NCI-H1694 (cell line): ENCODE data around the gene ACADVL.
"Not testable (repeated sequence)": the region's sequence is repeated elsewhere in the genome, so short reads cannot be mapped to it uniquely, and the experiment has no call there.

Source experiments
- DNase-seq: peaks from one replicate; lab custom pipeline; 2025; lab: John Stamatoyannopoulos, UW

The ACADVL gene

GRCh38 chr17:7219812-7220592, at the start of gene ACADVL, which contains the start of gene DLG4:
TSS of gene ACADVL (plus strand) at chr17:7219938. CDS start at chr17:7219985, 47 bp downstream.
TSS of gene DLG4 (minus strand) at chr17:7219836.
- DNase-seq = no peak

DNA sequence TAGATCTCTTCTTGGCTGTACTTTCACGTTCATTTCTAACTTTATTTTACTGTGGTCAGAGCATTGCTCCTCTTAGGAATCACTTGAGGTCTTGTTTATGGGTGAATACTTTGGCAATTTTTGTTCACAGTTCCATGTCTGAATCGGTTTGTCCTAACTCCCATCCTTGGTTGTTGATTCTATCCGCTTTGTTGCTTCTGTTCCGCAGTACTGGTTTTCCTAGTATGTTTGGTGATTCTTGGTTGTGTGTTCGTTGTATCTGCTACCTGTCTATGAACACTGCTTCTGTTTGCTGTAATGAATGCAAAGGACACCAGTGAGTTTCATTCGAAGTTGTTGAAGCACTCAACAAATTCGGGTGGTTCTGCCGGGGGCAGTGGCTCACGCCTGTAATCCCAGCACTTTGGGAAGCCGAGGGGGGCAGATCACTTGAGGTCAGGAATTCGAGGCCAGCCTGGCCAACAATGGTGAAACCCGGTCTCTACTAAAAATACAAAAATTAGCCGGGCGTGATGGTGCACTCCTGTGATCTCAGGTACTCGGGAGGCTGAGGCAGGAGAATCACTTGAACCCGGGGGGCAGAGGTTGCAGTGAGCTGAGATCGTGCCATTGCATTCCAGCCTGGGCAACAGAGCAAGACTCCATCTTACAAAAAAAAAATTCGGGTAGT, 47.1 kb upstream of the ACADVL start:
- DNase-seq = not testable (repeated sequence)

GRCh38 chr17:7173687-7174602, 45.8 kb upstream of the ACADVL start:
- DNase-seq = no peak

- no peak for DNase-seq
These were observed 45.0 kb upstream of the ACADVL start for GRCh38 chr17:7174603-7175326.

DNA sequence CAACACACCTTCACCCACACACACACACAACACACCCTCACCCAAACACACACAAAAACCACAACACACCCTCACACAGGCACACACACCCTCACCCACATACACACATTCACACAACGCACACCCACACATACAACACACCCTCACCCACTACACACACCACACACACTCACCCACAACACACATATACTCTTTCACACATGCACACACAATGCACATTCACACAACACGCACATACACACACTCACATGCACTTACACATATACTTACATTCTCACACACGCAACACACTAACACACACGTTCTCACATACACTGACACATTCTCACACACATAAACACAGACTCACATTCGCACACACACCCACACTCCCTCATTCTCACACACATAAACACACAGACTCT, 44.4 kb upstream of the ACADVL start:
- no peak for DNase-seq

DNA sequence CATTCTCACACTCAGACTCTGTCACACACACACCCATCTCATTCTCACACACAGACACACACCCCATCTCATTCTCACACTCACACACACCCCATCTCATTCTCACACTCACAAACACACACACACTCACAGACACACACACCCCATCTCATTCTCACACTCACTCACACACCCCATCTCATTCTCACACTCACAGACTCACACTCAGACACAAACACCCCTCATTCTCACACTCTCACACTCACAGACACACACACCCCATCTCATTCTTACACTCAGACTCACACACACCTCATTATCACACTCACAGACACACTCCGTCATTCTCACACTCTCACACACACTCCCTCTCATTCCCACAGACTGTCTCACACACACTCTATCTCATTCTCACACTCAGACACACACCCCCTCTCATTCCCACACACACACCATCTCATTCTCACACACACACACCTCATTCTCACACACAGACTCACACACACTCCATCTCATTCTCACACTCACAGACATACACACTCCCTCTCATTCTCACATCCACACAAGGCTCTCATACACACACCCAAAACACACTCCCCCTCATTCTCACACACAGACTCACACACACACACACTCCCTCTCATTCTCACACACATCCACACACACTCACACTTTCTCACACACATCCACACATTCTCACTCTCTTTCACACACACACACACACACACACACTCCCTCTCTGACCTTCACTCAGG, 43.5 kb upstream of the ACADVL start:
- DNase-seq = no peak

DNA sequence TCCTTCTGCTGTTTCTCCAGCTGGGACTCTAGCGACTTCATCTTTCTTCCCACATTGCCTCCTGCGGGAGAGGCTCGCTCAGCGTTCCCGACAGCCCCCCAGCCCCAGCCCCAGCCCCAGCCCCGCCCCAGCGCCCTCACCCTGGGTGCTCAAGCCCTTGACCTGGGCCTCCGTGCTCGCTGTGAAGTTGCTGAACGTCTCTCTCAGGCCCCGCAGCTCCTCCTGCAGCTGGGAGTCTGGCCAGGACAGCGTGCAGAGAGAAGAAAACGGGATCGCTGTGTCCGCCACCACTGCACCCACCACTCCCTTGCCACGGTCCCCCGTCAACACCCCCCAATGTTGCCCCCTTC, 42.9 kb upstream of the ACADVL start:
- DNase-seq = no peak

DNA sequence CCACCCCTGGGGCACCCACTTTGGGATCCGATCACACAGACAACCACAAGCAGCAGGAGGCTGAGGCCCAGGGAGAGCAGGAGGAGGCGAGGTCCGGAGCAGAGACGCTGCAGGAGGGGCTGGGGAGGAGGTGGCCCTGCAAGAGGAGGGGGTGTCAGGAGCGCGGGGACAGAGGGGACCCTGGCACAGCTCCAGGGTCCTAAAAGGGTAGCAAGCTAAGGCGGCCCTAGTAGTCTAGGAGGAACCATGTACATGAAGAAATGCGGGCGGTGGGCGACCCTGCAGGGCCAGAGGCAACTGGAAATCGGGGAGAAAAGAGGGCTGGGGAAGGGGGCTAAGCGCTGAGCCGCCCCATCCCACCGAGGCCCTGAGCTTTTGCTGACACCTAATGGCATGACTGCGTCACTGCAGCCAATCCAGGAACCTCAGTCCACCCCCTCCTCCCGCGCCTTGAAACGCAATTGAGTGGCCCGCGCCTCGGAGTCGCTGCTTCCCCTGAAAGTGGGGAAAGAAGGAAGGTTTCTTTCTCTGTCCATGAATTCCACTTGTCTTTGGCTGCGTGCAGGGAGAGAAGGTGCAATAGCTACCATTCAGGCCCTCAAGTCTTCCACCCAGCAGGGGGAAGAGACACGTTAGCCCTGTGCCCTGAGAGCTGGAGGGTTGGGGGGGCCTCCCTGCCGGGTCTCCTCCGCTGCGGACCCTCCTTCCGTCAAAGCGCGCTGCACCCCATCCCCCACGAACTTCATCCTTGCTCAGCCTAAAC, 42.4 kb upstream of the ACADVL start:
- peak; percentile 64 for DNase-seq

- DNase-seq = no peak
These were observed 41.7 kb upstream of the ACADVL start for GRCh38 chr17:7177954-7178477.

DNA sequence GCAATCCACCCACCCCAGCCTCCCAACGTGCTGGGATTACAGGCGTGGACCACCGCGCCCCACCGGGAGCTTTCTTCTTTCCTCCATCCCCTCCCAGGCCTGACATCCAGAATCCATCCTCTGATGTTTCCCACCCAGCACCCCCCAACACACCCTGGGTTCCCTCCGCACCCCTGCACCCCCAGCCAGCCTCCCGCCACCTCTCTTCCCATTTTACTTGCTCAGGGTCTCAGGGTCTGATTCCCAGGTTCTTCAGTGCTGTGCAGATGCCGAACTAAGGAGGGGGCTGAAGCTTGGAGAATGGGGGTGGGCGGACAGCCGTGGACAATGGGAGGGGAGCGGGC, 40.8 kb upstream of the ACADVL start:
- DNase-seq = no peak

DNA sequence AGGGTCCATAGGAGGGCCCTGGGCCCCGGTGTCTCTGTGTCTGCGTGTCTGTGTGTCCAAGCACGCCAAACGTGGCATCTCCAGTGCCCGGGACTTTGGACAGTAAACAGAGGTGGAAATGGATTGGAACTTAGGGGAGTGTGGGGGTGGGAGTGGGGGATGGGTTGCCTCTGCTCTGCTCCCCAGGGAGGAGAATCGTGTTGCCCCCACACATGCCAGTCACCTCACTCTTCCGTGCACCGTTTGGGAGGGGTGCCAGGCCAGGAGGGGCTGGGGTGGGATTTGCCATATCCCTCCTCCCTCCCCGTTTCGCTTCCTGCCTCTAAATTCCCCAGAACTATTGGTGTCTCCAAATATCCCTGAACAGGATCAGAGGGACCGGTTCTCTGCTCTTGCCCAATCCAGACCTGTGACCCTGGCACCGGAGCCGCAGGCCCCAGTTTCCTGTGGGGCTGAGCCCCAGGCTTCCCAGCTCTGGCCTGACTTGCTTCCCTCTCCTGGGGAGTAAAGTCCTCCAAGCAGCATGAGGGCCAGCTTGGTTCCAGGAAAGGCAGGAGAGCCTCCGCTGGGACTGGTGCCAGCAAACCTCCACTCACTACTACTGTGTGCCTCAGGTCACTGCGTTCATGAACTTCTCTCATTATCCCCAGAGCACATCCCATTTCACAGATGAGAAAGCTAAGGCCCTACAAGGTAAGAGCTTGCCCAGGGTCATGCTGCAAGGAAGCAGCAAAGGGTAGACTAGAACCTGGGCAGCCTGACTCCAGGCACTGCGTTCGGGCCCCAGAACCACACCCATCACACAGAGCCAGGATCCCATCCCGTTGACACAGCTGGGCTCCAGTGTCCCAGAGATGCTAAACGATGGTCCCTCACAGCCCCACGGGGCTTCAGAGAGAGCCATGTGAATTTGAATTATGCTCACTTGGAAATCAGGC, 40.2 kb upstream of the ACADVL start, which contains the start of gene ASGR1:
ASGR1 (minus strand) TSS at position 54 of the 938 bp plus-strand sequence. CDS start 807 bp downstream, outside the sequence.
- no peak for DNase-seq

DNA sequence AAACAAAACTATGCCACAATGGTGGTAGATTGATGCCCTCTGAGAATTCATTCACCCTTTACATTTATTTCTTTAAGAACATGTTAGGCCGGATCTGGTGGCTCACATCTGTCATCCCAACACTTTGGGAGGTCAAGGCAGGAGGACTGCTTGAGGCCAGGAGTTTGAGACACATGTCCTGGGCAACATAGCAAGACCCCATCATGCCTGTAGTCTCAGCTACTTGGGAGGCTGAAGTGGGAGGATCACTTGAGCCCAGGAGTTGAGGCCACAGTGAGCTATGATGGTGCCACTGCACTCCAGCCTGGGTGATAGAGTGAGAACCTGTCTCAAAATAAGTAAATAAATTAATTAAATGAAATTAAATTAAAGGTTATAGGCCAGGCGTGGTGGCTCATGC, 37.6 kb upstream of the ACADVL start:
- not testable (repeated sequence) for DNase-seq

DNA sequence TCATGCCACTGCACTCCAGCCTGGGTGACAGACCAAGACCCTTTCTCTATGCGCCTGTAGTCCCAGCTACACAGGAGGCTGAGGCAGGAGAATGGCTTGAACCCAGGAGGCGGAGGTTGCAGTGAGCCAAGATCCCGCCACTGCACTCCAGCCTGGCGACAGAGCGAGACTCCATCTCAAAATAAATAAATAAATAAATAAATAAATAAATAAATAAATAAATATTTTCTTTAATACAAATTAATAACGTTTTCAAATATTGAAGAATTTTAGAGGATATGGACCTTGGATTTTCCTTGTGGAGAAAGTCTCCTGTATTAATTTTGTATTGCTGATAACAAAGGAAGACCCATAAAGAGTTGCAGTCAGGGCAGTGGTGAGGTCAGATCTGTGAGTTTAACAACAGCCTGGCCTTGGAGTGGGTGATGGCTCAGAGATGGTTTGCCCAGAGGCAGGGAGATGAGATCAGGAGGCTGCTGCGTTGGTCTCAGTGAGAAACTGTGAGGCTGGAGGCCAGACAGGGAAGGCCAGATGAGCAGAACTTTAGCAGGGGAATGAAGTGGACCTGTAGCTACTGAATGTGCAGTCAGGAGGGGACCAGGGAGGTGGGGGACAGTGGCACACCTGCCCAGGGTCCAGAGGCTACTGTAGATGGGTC, 36.2 kb upstream of the ACADVL start:
- no peak for DNase-seq

DNA sequence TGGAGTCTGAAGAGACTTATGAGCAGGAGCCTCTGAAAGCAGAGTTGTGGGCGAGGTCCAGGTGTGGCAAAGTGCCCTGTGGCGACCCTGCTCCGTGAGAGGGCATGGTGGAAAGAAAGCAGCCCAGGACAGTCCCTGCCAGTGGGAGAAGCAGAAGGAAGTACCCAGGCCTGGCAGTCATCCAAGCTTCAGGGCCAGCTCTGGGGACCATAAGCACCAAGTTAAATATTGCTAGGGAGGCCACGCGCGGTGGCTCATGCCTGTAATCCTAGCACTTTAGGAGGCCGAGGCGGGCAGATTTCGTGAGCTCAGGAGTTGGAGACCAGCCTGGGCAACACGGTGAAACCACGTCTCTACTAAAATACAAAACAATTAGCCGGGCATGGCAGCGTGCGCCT, 35.6 kb upstream of the ACADVL start:
- DNase-seq = no peak

DNA sequence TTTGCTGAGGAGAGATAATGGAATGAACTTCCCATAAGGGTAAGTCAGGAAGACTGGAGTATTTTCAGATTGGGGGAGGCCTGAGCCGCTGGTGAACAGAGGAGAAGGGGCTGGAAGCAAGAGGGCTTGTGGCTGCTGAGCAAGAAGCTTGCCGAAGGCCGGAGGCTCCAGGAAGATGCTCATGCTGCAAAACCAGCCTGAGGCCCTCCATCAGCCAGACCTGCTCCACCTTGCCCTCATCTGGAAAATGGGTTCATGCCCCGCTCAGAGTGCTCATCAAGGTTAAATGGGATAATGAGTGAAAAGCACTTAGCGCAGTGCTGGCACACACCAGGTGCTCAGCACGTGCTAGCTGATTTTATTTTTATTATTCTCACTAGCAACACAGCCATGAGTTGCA, 35.1 kb upstream of the ACADVL start:
- no peak for DNase-seq

GRCh38 chr17:7186241-7186640, 33.5 kb upstream of the ACADVL start:
- DNase-seq = no peak

DNA sequence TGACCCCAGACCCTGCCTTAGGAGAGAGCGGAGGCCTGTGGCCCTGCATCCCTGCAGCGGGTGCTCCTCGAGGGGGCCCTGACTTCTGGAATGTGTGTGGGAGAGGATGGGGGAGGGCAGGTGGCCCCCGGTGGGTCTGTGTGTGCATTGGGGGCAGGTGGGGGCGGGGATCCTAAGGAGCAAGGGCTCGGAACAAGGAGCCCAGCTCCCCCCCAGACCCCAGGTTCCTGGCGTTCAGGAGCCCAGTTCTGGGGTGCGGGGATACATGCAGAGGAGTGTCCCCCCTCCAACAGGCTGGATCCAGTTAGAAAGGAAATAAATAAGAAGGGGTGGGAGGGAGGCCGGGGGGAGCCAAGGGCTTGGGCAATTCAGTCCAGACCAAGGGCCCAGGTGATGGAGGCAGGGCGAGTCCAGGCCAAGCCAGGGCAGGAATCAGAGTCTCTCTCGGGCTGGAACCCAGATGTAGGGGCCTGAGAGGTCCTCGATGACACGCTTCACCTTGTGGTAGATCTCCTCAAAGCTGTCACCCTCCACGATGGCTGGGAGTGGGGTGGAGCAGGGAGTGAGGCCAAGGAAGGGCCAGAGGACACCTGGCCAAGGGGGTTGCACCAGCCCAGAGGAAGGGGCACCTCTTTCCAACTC, 29.3 kb upstream of the ACADVL start:
- no peak for DNase-seq

DNA sequence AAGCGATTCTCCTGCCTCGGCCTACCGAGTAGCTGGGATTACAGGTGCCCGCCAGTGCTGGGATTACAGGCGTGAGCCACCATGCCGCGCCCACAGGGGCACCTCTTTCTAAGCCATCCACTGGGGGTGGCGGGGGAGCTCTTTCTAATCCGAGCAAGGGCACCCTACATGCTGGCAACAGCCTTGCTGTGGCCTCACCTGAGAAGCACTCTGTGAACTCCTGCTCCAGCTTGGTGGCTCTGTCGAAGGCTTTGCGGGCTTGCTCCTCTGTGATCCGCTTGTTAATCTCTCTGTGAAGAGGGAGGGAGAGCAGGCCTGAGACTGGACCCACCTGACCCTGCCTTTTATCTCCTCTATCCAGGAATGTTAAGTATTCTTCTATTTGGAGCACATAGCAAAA, 28.7 kb upstream of the ACADVL start:
- no peak for DNase-seq
